ENCODE measurements around the gene FARS2.
"Not testable (repeated sequence)": the region's sequence is repeated elsewhere in the genome, so short reads cannot be mapped to it uniquely, and the experiment has no call there.

DNA sequence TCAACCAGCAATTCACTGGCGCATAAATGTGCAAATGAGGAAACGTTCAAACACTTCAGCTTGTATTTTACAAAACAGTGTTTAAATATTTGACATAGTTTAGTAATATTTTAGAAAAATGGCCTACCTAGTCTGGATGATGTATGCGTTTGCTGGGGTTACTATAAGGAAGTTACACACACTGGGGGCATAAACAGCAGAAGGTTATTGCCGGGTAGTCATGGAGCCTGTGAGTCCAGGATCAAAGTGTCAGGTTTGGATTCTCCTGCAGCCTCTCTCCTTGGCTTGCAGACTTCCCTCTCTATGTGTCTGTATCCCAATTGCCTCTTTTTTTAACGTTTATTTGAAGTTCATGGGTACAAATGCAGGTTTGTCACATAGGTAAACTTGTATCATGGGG lies 528.1 kb downstream of the FARS2 start:
- TF ChIP-seq, protein P1, sequence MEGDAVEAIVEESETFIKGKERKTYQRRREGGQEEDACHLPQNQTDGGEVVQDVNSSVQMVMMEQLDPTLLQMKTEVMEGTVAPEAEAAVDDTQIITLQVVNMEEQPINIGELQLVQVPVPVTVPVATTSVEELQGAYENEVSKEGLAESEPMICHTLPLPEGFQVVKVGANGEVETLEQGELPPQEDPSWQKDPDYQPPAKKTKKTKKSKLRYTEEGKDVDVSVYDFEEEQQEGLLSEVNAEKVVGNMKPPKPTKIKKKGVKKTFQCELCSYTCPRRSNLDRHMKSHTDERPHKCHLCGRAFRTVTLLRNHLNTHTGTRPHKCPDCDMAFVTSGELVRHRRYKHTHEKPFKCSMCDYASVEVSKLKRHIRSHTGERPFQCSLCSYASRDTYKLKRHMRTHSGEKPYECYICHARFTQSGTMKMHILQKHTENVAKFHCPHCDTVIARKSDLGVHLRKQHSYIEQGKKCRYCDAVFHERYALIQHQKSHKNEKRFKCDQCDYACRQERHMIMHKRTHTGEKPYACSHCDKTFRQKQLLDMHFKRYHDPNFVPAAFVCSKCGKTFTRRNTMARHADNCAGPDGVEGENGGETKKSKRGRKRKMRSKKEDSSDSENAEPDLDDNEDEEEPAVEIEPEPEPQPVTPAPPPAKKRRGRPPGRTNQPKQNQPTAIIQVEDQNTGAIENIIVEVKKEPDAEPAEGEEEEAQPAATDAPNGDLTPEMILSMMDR (IDR thresholded peaks at IDR 0.05 in 2 of 3, conservative IDR thresholded peaks at IDR 0.05 in 1 of 3; ENCODE audit: borderline replicate concordance in 1 of 3, insufficient read depth in 1 of 3, low read depth in 2 of 3, low read length in 2 of 3) = not testable (repeated sequence)
- not testable (repeated sequence) for TF ChIP-seq POLR2A (IDR thresholded peaks at IDR 0.05; ENCODE audit: borderline replicate concordance, extremely low read depth, insufficient read depth, insufficient read length); EZH2phosphoT487 (IDR thresholded peaks at IDR 0.05; ENCODE audit: borderline replicate concordance); POLR2AphosphoS5 (IDR thresholded peaks at IDR 0.05; ENCODE audit: low read depth, low read length); RAD21 (IDR thresholded peaks at IDR 0.05; ENCODE audit: low read depth); EZH2 (IDR thresholded peaks at IDR 0.05); TCF7L2 (IDR thresholded peaks at IDR 0.05; ENCODE audit: borderline replicate concordance, extremely low read depth, insufficient read depth, insufficient read length); JUND (IDR thresholded peaks at IDR 0.05); SIN3A (IDR thresholded peaks at IDR 0.05; ENCODE audit: low read depth); ZBTB33 (IDR thresholded peaks at IDR 0.05; ENCODE audit: extremely low read depth, insufficient replicate concordance, low read length); YY1 (IDR thresholded peaks at IDR 0.05; ENCODE audit: extremely low read depth, insufficient replicate concordance, low read depth, low read length); EGR1 (IDR thresholded peaks at IDR 0.05; ENCODE audit: low read depth)
- TF ChIP-seq, protein P2, sequence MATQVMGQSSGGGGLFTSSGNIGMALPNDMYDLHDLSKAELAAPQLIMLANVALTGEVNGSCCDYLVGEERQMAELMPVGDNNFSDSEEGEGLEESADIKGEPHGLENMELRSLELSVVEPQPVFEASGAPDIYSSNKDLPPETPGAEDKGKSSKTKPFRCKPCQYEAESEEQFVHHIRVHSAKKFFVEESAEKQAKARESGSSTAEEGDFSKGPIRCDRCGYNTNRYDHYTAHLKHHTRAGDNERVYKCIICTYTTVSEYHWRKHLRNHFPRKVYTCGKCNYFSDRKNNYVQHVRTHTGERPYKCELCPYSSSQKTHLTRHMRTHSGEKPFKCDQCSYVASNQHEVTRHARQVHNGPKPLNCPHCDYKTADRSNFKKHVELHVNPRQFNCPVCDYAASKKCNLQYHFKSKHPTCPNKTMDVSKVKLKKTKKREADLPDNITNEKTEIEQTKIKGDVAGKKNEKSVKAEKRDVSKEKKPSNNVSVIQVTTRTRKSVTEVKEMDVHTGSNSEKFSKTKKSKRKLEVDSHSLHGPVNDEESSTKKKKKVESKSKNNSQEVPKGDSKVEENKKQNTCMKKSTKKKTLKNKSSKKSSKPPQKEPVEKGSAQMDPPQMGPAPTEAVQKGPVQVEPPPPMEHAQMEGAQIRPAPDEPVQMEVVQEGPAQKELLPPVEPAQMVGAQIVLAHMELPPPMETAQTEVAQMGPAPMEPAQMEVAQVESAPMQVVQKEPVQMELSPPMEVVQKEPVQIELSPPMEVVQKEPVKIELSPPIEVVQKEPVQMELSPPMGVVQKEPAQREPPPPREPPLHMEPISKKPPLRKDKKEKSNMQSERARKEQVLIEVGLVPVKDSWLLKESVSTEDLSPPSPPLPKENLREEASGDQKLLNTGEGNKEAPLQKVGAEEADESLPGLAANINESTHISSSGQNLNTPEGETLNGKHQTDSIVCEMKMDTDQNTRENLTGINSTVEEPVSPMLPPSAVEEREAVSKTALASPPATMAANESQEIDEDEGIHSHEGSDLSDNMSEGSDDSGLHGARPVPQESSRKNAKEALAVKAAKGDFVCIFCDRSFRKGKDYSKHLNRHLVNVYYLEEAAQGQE (IDR thresholded peaks at IDR 0.05; ENCODE audit: low read depth) = not testable (repeated sequence)

All from HCT116 (cell line).